Epithelial cell of esophagus (primary cell): Measurements from ENCODE around the gene SYVN1.
"Not testable (repeated sequence)": the region's sequence is repeated elsewhere in the genome, so short reads cannot be mapped to it uniquely, and the experiment has no call there.

Experiments used
- DNase-seq: peaks from one replicate; pipeline ENCODE4 v3.0.0; 2010; ENCODE audit warnings: low read depth
- H3K4me3 ChIP-seq: 2 replicates; pipeline ENCODE4 v1.5.1; 2011; ENCODE audit warnings: mild to moderate bottlenecking, low read length, control low read depth
- CTCF ChIP-seq: IDR thresholded peaks from 2 replicates; pipeline ENCODE4 v1.5.1; 2011; ENCODE audit warnings: low read depth, mild to moderate bottlenecking, low read length, control low read depth, inconsistent platforms; ENCODE audit not compliant: insufficient read depth; ENCODE audit errors: missing control alignments

Gene SYVN1

GRCh38 chr11:65151331-65151899 lies 17.1 kb upstream of the SYVN1 start:
- no peak for DNase-seq
- no peak overlapping the region for H3K4me3 ChIP-seq
- no peak for TF ChIP-seq CTCF

- TF ChIP-seq CTCF: peak; percentile 14
- peak overlapping the region; percentile 24 for H3K4me3 ChIP-seq
- peak; percentile 91 for DNase-seq
Measured at GRCh38 chr11:65150509-65151299, 16.4 kb upstream of the SYVN1 start.

- DNase-seq: not testable (repeated sequence)
Measured at GRCh38 chr11:65150131-65150508, 15.8 kb upstream of the SYVN1 start.

GRCh38 chr11:65148657-65149056 lies 14.3 kb upstream of the SYVN1 start:
- no peak for DNase-seq
- no peak for TF ChIP-seq CTCF
- H3K4me3 ChIP-seq: no peak overlapping the region

More at GRCh38 chr11:65150131-65150508, 15.8 kb upstream of the SYVN1 start:
- not testable (repeated sequence) for H3K4me3 ChIP-seq

- no peak overlapping the region for H3K4me3 ChIP-seq
- DNase-seq: no peak
- no peak for TF ChIP-seq CTCF
Measured at GRCh38 chr11:65147352-65148075, 13.2 kb upstream of the SYVN1 start.

- DNase-seq: no peak
- H3K4me3 ChIP-seq: no peak overlapping the region
- no peak for TF ChIP-seq CTCF
Measured at GRCh38 chr11:65141896-65142494, 7.7 kb upstream of the SYVN1 start.

GRCh38 chr11:65136515-65137096 lies 2.3 kb upstream of the SYVN1 start:
- no peak for TF ChIP-seq CTCF
- DNase-seq: no peak
- H3K4me3 ChIP-seq: no peak overlapping the region
